GM18520 (cell line): ENCODE measurements around the gene CACNB3.
"Not testable (repeated sequence)": the region's sequence is repeated elsewhere in the genome, so short reads cannot be mapped to it uniquely, and the experiment has no call there.

Experiments
- ATAC-seq: cut with Tn5 transposase; IDR thresholded peaks from one replicate; pipeline ENCODE4 v1.9.1; 2021; ENCODE audit not compliant: unreplicated experiment

CACNB3 gene

GRCh38 chr12:48816143-48816854, 2.0 kb upstream of the CACNB3 start:
- ATAC-seq, result no peak

GRCh38 chr12:48818831-48819590, 715 bp downstream of the CACNB3 start:
- ATAC-seq, result no peak

- ATAC-seq, result no peak
Measured at GRCh38 chr12:48819986-48820725, 1.9 kb downstream of the CACNB3 start.

GRCh38 chr12:48822139-48822538, 3.8 kb downstream of the CACNB3 start:
- no peak for ATAC-seq

GRCh38 chr12:48822711-48823110, 4.4 kb downstream of the CACNB3 start:
- ATAC-seq, result no peak

- no peak for ATAC-seq
Measured at GRCh38 chr12:48823281-48823680, 5.0 kb downstream of the CACNB3 start.

GRCh38 chr12:48824112-48824511, 5.8 kb downstream of the CACNB3 start:
- ATAC-seq, result no peak

- no peak for ATAC-seq
Measured at GRCh38 chr12:48824905-48825304, 6.6 kb downstream of the CACNB3 start.

- no peak for ATAC-seq
Measured at GRCh38 chr12:48826209-48826855, 8.0 kb downstream of the CACNB3 start.

- no peak for ATAC-seq
Measured at GRCh38 chr12:48827026-48827425, 8.7 kb downstream of the CACNB3 start.

GRCh38 chr12:48827513-48828096, 9.3 kb downstream of the CACNB3 start:
- ATAC-seq, result no peak

- no peak for ATAC-seq
Measured at GRCh38 chr12:48828293-48828692, 10.0 kb downstream of the CACNB3 start.

- ATAC-seq, result no peak
Measured at GRCh38 chr12:48828841-48829575, 10.7 kb downstream of the CACNB3 start.

GRCh38 chr12:48831257-48831656, 13.0 kb downstream of the CACNB3 start:
- no peak for ATAC-seq

GRCh38 chr12:48832321-48833060, 14.2 kb downstream of the CACNB3 start:
- no peak for ATAC-seq

- no peak for ATAC-seq
Measured at GRCh38 chr12:48838048-48838447, 19.8 kb downstream of the CACNB3 start.

- not testable (repeated sequence) for ATAC-seq
Measured at GRCh38 chr12:48842021-48842420, 23.7 kb downstream of the CACNB3 start.

- peak; percentile 88 for ATAC-seq
Measured at GRCh38 chr12:48851883-48852733, 33.8 kb downstream of the CACNB3 start, which contains the start of gene DDX23. Gene DDX23, minus strand, starts transcription at chr12:48852163. Its CDS starts 6,381 bp downstream, at chr12:48845782.
